Fibroblast of lung (primary cell): Measurements from ENCODE around the gene PRDM16.

ENCODE experiments used
- EZH2 ChIP-seq: IDR thresholded peaks from 2 replicates; pipeline ENCODE4 v1.5.1; 2012; ENCODE audit warnings: low read length, control low read depth, mild to moderate bottlenecking; ENCODE audit errors: missing control alignments
- TF ChIP-seq, protein P1 (sequence below), 2 donors: IDR thresholded peaks in 1 of 2; conservative IDR thresholded peaks in 1 of 2; 1 replicate in 1 of 2; 2 replicates in 1 of 2; pipeline ENCODE4 v1.5.1; 2011 to 2012; ENCODE audit warnings: low read length in 2 of 2, control low read depth in 1 of 2, inconsistent platforms in 1 of 2, low read depth in 1 of 2, mild to moderate bottlenecking in 1 of 2

DNA sequence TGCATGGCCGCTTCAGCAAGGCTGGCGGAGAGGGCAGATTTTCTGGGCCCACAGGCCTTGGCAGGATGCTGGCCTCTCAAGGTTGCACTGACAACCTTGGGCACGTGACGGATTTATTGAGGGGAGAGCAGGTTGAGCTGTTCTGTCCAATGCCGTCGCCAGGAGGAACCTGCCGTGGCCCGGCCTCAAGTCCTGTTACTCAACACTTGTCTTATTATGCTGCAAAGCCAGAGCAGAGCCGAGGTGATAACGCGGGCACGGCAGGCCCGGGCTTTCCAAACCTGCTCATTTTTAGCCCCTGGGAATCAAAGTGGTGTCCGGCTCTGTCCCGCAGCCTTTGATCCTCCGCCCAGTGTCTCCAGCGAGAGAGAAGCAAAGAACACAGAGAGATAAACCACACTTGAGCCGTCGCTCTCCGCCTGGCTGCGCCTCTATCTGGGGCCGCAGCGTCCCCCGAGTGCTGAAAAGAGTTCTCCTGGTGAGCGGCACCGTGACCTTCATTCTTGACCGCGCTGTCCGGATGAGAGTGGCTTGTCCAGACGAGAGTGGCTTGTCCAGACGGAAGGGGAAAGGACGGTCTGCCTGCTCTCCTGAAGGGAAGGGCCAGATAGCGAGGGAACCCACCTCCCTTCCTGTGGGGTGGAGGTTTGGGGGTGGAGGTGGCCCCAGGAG lies 223.2 kb downstream of the PRDM16 start:
- TF ChIP-seq, protein P1, sequence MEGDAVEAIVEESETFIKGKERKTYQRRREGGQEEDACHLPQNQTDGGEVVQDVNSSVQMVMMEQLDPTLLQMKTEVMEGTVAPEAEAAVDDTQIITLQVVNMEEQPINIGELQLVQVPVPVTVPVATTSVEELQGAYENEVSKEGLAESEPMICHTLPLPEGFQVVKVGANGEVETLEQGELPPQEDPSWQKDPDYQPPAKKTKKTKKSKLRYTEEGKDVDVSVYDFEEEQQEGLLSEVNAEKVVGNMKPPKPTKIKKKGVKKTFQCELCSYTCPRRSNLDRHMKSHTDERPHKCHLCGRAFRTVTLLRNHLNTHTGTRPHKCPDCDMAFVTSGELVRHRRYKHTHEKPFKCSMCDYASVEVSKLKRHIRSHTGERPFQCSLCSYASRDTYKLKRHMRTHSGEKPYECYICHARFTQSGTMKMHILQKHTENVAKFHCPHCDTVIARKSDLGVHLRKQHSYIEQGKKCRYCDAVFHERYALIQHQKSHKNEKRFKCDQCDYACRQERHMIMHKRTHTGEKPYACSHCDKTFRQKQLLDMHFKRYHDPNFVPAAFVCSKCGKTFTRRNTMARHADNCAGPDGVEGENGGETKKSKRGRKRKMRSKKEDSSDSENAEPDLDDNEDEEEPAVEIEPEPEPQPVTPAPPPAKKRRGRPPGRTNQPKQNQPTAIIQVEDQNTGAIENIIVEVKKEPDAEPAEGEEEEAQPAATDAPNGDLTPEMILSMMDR (conservative IDR thresholded peaks at IDR 0.05 in 1 of 2, IDR thresholded peaks at IDR 0.05 in 1 of 2; ENCODE audit: low read depth in 1 of 2, low read length in 2 of 2): no peak
- TF ChIP-seq EZH2: no peak
